Measurements from ENCODE around the gene CBLIF. TPM values are rescaled to one million over a fixed set of nuclear protein-coding genes. Genes with fewer than 3 reads are reported as not detected.

CBLIF gene
- not detected in 2 replicates for total RNA-seq

DNA sequence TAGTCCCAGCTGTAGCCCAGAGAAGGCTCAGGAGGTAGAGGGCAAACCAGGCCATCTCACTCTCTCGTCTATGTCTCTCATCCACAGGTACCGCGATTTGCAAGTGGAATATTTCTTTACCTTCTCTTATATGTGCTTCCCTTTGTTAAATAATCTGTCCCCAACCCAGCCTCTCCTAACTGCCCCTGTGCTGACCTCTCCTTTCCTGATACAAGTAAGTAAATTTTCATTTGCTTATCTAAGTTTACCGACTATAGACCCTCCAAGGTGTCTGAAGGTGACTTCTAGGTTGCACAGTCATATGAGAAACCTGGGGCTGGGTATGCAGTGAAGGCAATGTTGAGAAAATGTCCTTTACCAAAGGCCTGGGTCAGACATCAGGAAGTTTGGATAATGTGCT is at the start of gene CBLIF:
Gene CBLIF (minus strand): TSS at position 101 of the 400 bp plus-strand sequence. CDS start 46 bp downstream, at position 55.

DNA sequence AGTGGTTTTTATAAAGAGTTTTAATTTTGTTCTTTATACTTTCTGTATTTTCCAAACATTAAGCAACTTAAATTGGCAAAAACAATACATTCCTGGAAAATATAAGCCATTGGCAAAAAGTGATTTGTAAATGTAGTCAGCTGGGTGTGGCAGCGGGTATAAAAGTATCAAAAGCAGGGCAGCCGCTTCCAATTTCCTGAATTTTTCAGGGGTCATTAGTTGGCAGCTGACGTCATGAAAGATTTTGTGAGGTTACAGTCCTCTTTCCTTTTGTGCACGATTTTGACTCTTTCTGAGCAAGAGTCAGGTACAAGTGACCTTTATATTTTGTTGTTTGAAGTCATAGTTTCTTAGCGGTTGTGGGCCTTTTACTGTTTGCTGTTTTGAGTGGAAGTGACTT is 33.3 kb upstream of the CBLIF start, which contains the start of gene OOSP3:
Gene OOSP3 (plus strand): TSS at position 208 of the 400 bp plus-strand sequence. CDS start 27 bp downstream, at position 235.

DNA sequence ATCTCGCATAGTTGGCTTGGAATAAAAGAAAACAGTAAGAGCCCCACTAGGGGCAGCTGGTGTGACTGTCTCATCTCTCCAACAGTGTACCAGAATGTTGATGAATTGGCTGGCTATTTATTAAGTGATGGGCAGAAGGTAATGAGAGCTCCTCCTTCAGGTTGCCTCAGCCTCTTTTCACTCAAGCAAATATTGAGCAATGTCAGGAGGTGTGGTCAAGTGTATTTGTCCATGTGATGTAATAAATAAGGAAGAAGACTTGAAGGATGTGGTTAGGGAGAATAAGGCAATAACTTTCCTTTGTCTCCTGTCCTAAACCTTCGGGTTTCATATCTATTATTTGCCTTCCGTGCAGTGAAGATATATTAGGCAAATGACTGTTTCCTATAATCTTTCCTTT is 21.1 kb upstream of the CBLIF start, which contains the start of gene TCN1:
Gene TCN1 (minus strand): TSS at position 91 of the 400 bp plus-strand sequence. CDS start 17 bp downstream, at position 74.

GRCh38 chr11:59810189-59810910 is 34.9 kb downstream of the CBLIF start, which contains the start of gene MRPL16:
Gene MRPL16 (minus strand): TSS chr11:59810778. CDS start chr11:59810658, 120 bp downstream.

Other genes with a start within 250 kb of the CBLIF start
- gene OSBP, start 229.7 kb downstream of the CBLIF start, total RNA-seq = 24.9 and 26.6 TPM in 2 replicates
- gene PATL1, start 176.5 kb downstream of the CBLIF start, total RNA-seq = 2.9 and 7.0 TPM in 2 replicates
- not detected in 2 replicates for gene OR10V1, start 131.7 kb downstream of the CBLIF start, total RNA-seq
- gene STX3, start 90.1 kb downstream of the CBLIF start, total RNA-seq = 51.6 and 56.4 TPM in 2 replicates
- 70.8 and 88.6 TPM in 2 replicates for gene MRPL16, start 34.7 kb downstream of the CBLIF start, total RNA-seq
- 0.32 TPM in 1 of 2 replicates, not detected in the other for gene TCN1, start 21.0 kb upstream of the CBLIF start, total RNA-seq
- gene OOSP3, start 33.3 kb upstream of the CBLIF start, total RNA-seq = not detected in 2 replicates
- gene OOSP1, start 92.9 kb upstream of the CBLIF start, total RNA-seq = not detected in 2 replicates
- gene OOSP4A, start 118.5 kb upstream of the CBLIF start, total RNA-seq = not detected in 2 replicates
- not detected in 2 replicates for gene OOSP4B, start 171.7 kb upstream of the CBLIF start, total RNA-seq
- gene OOSP2, start 194.9 kb upstream of the CBLIF start, total RNA-seq = not detected in 2 replicates
- gene MS4A3, start 211.2 kb upstream of the CBLIF start, total RNA-seq = not detected in 2 replicates
- not detected in 2 replicates for gene MS4A2, start 243.2 kb upstream of the CBLIF start, total RNA-seq

Data from epithelial cell of umbilical artery (primary cell).